DMS79 treated with DMSO at 0.1 percent for 48 hours (cell line): ENCODE measurements around the gene ADTRP.
"Not testable (repeated sequence)": the region's sequence is repeated elsewhere in the genome, so short reads cannot be mapped to it uniquely, and the experiment has no call there.

Experiments used
- DNase-seq: peaks from one replicate; lab custom pipeline; 2025; lab: John Stamatoyannopoulos, UW

ADTRP gene

DNA sequence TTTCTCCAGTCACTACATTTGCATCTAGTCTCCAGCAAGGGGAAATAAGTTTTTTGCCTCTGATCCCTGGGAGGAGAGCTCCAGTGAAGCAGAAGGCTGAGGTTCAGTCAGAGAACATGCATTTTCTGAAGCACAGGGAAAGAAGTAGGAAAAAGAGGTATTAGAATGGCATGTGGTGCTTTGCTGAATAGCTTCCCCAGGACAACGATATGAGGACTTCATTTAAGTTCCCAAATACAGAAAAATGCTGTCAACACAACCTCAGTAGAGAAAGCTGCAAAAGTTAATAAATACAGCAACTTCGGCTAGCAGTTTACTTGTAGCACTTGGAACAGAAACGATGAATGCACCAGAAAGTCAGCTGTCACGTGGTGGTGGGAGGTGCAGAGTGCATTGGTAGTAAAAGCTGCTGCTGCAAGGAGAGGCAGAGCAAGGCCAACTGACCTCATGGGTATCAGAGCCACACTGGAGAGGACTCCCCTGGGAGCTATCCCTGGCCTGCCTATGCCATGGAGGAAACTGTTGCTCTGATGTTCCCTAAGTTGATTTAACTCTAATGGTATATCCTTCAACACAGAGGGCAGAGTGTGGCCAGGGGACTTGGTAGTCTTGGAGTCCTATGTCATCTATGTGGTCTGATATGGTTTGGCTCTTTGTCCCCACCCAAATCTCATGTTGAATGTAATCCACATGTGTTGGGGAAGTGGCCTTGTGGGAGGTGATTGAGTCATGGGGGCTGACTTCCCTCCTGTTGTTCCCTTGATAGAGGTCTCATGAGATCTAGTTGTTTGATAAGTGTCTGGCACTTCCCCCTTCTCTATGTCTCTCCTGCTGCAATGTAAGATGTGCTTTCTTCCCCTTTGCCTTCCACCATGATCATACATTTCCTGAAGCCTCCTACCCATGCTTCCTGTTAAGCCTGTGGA, 85.9 kb downstream of the ADTRP start:
- DNase-seq = no peak

DNA sequence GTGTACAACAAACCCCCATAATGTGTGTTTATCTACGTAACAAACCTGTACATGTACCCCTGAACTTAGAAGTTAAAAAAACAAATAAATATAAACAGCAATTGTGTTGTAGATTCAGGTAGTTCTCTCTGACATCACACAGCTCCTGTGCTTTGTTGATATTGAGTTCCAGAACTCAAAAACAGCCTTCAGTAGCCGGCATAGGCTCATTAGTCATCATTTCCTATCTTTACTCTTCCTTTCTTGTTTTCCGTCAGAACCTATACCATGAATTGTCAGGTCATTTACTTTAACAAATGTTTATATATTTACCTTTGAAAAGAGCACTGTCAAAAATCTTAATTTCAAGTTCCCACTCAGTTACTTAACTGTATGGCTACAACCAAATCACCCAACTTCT, 88.8 kb downstream of the ADTRP start:
- no peak for DNase-seq

DNA sequence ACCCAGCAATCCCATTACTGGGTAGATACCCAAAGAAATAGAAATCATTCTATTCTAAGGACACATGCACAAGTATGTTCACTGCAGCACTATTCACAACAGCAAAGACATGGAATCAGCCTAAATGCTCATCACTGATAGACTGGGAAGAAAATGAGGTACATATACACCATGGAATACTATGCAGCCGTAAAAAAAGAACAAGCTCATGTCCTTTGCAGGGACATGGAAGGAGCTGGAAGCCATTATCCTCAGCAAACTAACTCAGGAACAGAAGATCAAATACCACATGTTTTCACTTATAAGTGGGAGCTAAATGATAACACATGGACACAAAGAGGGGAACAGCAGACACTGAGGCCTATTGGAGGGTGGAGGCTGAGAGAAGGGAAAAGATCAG, 89.2 kb downstream of the ADTRP start:
- not testable (repeated sequence) for DNase-seq

DNA sequence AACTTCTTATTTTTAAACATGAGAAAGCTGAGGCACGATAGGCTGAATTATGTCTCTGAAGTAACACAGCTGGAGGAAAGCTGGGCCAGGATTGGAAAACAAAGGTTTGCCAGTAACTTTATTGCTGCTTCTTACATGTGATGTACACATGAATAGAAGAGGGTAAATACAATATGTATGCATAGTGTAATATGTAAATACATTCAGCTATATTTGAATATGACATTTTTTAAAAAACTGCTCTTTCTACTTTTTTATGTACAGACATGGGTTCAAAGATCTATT, 90.2 kb downstream of the ADTRP start:
- DNase-seq = no peak

DNA sequence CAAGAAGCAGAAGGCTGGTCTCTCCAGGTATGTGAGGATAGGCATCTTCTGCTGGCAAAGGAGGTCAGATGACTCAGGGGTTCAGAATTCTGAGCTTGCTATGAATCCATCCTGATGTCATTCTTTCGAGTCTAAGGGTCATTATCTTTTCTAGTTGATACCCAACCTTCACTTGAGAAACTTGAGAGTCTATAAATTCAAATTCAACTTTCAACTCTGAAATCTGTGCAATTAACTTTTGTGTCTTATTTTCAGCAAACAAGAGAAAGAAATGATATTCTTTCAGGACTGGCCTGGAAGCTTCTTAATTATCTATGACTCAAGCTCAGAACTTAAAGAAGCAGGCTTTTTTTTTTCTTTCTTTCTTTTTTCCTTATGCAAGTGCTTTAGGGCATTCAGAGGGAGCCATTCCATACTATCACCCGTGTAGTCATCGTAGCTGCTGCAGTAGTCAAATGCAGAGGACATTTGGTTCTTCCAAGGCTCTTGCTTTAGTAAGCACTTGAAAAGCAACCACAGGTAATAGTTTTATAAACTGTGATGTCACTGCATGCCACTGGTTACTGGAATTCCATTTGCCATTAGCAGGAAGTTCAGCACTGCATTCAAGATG, 93.0 kb downstream of the ADTRP start:
- DNase-seq = no peak

DNA sequence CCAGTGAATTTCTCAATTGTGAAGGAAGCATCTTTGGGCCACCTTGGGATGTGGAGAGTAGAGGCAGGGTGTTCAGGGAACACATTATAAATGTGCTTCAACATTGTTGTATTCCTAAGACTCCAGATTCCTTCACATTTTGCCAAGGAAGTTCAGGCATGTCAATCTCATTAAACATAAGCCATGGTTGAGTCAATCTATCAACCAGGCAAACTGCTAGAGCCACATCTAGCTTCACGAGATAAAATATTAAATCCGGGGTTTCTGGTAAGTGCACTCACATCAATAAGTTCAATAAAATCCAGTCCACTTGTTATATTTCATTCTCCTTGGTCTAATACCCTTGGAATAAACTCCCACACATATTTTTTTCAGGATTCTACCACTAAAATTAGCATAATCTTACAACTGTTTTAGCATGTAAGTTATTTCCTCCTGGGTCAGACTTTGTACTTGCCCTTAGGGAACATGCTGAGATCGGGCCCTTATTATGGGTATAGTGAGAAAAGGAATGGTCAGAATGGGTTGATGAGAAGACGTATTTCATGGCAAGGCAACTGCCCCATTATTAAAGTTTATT, 93.6 kb downstream of the ADTRP start:
- DNase-seq = no peak

DNA sequence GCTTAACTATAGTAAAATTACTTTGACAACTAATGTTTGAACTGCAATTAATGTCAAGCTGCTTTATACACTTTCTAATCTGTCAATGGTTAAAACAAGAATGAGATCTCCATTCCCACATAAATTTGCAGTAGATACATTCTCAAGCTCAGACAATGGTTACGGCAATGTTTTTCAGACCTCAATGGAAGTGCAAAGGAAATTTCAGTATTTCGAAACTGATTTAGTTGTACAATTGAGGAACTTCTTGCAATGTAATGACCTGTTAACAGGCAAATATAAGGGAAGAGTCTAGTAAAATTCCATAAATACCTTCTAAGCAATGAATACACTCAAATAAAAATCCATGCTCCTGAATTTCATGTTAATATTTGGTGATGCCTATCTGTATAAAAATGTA, 94.7 kb downstream of the ADTRP start:
- no peak for DNase-seq

DNA sequence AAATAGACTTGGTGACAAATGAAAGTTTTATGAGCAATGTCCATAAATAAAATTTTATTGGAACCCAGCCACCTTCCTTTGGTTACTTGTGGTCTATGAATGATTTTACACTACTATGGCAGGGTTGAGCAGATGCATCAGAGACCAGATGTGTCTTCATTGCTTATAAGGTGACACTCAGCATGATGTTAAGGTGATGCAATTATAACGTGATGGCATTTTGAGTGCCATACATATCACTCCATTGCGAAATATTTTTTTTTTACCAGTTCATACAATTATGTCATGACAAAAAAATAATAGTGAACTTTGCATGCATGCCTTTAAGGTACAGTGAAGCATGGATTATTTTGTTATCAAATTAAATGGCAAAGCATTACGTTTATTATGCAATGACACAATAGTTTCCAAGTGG, 96.0 kb downstream of the ADTRP start:
- DNase-seq = no peak

DNA sequence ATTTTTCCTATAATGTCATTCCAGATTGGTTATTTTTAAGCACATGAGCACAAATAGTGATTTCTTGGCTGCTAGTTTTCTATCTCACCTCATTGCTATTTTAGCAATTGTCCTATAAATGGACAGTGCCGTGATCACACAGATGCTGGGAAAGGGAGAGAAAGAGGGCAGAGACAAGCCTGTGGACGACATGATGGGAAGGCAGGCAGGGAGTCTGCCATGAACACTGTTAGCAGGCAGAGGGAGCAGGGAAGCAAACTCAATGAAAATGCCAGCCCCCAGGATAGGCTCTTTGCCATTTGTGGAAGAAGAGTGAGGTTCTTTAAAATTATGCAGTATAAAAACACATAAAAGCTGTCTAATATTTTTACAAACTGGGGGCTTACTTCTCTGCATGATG, 96.8 kb downstream of the ADTRP start:
- no peak for DNase-seq

DNA sequence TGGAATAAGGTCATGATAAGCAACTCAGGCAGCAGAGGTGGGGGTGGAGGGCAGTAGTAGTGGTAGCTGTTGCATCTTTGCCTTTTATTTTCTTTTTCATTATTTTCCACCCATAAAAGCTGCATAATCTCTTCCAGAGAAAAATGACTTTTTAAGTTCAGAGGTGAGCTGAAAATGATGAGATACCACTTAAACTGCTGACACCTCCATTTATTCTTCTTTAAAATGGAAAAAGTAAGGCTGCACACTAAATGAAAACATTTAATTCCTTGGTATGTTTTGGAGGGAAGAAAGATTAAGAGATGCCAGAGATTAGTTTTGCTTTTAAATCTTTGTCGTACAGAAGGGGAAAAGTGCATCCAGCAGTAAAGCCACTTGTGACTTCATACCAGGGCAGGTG, 97.2 kb downstream of the ADTRP start:
- no peak for DNase-seq

DNA sequence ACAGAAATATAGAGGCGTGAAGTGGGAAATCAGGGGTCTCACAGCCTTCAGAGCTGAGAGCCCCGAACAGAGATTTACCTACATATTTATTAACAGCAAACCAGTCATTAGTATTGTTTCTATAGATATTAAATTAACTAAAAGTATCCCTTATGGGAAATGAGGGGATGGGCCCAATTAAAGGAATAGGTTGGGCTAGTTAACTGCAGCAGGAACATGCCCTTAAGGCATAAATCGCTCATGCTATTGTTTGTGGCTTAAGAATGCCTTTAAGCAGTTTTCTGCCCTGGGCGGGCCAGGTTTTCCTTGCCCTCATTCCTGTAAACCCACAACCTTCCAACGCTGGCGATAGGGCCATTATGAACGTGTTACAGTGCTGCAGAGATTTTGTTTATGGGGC, 98.1 kb downstream of the ADTRP start:
- not testable (repeated sequence) for DNase-seq

DNA sequence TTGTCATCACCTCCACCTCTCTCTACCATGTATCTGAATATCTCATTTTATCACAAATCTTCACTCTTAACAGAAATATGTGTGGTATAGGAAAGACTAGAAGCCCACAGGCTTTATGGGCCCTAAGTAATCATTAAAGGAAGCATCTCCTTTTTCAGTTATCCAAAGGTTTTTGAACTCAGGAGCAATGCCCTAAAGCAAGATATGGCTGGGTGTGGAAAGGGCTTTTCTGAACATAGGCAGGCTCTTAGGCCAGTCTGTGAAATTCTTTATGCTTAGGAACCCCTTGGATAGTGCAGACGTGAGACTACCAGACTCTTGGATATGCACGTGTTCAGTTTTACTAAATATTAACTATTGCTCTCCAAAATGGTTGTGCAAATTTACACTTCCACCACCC, 99.5 kb downstream of the ADTRP start:
- DNase-seq = no peak

DNA sequence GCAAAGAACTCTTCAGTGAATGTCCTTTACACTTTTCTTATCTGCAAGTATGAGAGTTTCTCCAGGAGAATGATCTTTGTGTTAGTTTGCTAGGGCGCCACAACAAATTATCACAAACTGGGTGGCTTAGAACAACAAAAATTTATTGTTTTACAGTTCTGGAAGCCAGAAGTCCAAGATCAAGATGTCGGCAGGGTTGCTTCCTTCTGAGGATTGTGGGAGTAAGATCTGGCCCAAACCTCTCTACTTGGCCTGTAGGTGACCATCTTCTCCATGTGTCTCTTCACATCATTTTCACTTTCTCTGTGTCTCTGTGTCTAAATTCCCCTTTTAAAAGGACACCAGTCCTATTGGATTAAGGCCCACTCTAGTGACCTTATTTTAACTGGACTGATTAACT, 103.0 kb downstream of the ADTRP start:
- no peak for DNase-seq

DNA sequence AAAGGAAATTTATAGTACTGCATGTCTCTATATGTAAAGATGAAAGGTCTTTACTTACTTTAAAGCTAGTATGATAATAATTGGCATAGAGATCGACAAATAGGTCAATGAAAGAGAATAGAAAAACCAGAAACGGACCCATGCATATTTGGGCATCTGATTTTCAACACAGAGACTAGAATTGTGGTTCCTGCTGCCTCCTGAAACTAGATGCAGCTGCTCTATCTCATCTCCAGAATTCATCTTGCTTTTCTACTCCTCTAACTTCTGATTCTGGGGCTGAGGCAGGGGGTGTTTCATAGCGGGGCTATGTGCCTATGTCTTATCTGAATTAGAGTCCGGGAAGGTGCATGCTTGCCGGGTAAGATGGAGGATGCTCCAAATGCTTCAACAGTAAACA, 105.9 kb downstream of the ADTRP start:
- no peak for DNase-seq

DNA sequence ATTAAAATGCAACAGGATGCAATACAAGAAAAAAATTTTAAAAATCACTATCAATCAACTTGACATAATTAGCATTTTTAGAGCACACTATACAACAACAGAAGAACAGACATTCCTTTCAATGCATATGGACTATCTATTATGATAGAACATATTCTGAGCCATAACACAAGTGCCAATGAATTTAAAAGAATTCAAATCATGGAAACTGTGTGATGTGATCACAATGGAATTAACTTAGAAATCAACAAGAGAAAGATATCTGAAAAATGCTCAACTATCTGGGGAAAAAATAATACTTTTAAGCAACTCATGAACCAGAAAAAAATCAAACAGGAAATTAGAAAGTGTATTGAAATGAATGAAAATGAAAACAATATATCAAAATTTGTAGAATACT, 106.3 kb downstream of the ADTRP start:
- no peak for DNase-seq

DNA sequence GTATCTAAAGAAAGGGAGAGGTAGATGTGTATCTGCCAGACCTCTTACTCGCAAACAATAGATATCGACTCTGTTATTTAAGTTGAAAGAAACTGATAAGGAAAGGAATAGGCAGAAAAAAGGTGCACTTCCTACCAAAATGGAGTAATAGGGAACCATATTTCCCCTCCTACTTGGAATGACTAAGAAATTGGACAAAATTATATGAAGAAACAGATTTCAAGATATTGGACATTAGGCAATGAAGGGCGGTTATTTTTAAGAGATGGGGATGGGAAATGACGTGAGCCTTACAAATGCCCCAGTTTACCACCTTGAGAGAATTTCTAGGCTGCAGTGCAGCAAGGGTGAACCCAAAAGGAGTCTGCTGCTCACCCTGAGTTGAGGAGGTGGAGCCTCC, 108.9 kb downstream of the ADTRP start:
- no peak for DNase-seq

DNA sequence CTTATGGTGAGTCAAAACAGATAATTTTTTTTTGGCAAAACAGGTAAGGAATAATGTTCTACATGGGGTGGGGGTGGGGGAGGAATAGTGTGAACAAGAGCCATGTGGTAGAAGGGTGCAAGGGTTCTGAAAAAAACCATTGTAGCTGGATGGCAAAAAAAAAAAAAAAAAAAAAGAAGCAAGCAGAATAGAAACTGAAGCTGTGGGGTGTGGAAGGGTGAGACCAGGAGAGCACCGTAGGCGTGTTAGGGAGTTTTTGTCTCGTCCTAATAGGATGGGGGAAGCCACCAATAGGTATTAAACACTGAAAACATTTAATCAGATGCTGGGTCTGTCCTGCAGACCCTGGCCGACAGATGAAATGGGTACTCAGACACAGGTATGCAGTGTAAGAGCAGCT, 110.1 kb downstream of the ADTRP start:
- no peak for DNase-seq

DNA sequence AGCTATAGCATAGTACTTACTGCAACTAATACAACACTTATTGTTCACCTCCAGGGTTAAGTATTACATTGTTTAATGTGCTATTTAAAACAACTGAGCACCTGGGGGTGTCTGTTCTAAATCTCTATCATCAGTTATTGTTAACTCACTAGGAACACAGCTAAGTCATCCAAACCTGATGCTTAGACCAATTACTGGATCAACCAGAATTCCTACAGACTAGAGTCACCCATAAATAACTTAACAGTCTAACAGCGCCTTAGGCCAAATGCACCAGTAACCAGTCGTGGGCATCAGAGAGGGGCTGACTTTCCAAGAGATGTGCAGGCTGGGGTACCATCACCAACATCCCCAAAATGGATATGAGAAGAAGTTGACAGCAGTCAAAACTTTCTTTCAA, 110.7 kb downstream of the ADTRP start:
- no peak for DNase-seq

DNA sequence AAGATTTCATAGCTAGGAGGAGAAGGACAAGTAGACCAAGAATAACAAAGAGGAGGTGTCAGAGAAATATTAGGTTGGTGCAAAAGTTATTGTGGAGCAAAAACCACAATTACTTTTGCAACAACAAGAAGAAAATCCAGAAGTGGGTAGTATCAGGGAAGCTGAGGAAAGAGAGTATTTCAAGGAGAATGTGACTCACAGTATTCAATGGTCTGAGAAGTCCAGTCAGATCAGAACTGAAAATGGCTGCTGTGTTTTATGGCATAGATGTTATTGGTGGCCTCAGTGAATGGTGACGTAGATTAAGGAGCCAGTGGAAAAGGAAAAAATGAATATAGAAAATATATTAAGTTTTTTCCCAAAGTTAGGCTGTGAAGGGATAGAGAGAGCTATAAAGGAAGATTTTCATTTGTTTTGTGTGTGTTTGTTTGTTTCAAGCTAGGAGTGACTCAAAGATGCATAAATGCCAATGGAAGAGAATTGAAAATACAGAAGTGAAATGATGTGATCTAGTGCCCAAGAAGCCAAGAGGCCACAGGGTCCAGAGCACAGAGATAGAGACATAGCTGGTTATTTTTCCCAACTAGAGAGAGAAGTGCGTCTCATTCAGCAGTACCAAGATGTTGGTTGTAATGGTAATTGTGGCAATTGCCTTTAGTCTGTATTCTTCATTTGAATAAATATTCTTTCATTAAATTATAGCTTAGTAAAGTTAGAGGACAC, 112.8 kb downstream of the ADTRP start:
- no peak for DNase-seq
